ENCODE measurements around the gene AGAP3.

Gene AGAP3

DNA sequence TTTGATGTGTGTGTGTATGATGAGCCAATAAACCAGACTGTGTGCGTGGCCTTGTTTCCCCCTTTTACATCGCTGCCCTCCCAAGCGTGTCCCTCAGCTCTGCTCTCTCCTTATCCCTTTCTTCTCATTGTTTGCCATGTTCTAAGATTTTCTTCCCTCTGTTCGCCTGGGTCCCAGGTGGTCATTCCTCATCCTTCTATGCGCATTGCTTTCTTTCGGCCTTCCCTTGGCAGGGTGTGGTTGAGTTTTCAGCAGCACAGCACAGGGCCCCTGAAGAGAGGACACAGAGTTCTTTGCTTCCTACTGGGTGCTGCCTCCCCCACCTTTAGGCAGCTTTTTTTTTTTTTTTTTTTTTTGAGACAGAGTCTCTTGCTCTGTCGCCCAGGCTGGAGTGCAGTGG is 58.1 kb downstream of the AGAP3 start:
- no peak for TF ChIP-seq POLR2AphosphoS5 (IDR thresholded peaks at IDR 0.05; ENCODE audit: low read depth, low read length)
- no peak for TF ChIP-seq POLR2A (IDR thresholded peaks at IDR 0.05; ENCODE audit: low read depth, low read length)
- TF ChIP-seq TAF1 (IDR thresholded peaks at IDR 0.05; ENCODE audit: borderline replicate concordance, low read depth, low read length), result no peak
- no peak for FAIRE-seq
- no peak for DNase-seq (ENCODE audit: insufficient read length)

DNA sequence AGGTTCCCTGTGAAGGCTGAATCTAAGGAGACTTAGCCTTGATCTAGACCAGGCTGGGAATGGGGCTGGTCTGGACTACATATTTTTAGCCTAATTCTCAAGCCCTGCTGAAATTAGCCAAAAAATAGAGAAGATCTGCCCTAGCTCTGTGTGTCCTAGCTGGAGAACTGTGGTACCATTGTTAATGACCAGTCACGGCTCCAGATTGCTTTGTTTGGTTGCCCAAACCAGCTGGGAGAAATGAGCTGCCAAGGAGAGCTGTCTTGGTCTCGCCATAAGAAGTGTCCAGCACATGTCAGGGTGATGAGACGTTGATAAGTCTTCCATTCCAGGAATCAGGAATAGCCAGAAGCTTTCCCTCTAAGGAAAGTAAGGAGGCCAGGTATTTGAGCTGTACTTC is 60.5 kb downstream of the AGAP3 start:
- no peak for DNase-seq (ENCODE audit: insufficient read length)
- FAIRE-seq, result no peak
- TF ChIP-seq POLR2AphosphoS5 (IDR thresholded peaks at IDR 0.05; ENCODE audit: low read depth, low read length) (no peak), TAF1 (IDR thresholded peaks at IDR 0.05; ENCODE audit: borderline replicate concordance, low read depth, low read length) (no peak)

DNA sequence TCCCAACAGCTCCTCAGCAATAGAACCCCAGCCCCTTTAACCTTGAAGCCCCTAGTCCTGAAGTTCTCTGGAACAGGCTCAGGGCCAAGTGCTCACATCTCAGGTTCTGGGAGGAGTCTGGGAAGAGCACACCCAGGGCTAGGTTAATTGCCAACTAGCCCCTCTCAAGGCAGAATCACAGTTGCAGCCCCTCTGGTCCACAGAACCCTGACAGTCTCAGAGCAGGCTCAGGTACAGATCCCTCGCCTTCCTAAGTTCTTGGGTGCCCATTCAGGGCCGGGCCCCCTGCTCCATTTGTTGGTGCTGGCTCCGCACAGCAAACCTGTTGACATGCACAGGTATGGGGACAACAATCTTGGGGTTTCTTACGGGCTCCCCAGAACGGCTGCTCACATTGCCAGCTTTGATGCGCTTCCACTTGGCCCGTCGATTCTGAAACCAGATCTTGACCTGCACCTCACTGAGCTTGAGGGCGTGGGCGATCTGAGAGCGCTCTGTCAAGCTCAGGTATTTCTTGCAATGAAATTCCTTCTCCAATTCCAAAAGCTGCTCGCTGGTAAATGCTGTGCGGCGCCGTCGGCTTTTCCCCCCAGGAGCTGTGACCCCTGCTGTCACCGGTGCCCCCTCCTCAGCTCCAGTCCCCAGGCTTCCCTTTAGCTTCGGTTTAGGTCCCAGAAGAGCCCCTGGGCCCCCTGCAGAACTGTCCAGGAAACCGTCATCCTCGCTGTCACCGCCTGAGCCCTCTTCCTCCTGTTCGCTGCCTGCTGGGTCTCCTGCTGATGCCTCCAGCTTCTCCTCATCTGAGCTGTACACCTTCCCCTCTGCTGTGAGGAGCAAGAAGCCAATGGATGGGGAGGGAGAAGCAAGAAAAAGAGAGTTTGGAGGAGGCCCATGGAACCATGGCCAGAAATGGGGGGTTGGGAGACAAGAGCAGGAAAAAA is 62.3 kb downstream of the AGAP3 start:
- no peak for FAIRE-seq
- no peak for DNase-seq (ENCODE audit: insufficient read length)
- no peak for TF ChIP-seq TAF1 (IDR thresholded peaks at IDR 0.05; ENCODE audit: borderline replicate concordance, low read depth, low read length)
- TF ChIP-seq POLR2A (IDR thresholded peaks at IDR 0.05; ENCODE audit: low read depth, low read length), result no peak
- no peak for TF ChIP-seq POLR2AphosphoS5 (IDR thresholded peaks at IDR 0.05; ENCODE audit: low read depth, low read length)

DNA sequence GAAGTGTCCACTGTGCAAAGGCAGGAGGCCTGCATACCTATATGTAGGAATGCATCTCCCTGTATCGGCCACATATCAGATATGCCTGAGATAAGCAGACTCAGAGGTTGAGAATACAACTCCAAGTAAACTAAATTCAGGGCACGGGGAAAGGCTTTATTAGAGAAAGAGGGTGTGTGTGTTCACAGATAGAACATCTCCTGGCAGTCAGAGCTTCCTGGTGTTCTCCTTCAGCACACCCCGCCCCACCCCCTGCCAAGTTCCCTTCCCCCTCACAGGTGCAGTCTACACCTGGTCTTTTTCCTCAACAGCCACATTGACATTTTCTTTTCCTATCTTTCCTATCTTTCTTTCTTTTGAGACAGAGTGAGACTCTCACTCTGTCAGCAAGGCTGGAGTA is 64.1 kb downstream of the AGAP3 start:
- TF ChIP-seq TAF1 (IDR thresholded peaks at IDR 0.05; ENCODE audit: borderline replicate concordance, low read depth, low read length) (no peak), POLR2AphosphoS5 (IDR thresholded peaks at IDR 0.05; ENCODE audit: low read depth, low read length) (no peak), POLR2A (IDR thresholded peaks at IDR 0.05; ENCODE audit: low read depth, low read length) (no peak)
- FAIRE-seq (no peak), DNase-seq (ENCODE audit: insufficient read length) (no peak)

DNA sequence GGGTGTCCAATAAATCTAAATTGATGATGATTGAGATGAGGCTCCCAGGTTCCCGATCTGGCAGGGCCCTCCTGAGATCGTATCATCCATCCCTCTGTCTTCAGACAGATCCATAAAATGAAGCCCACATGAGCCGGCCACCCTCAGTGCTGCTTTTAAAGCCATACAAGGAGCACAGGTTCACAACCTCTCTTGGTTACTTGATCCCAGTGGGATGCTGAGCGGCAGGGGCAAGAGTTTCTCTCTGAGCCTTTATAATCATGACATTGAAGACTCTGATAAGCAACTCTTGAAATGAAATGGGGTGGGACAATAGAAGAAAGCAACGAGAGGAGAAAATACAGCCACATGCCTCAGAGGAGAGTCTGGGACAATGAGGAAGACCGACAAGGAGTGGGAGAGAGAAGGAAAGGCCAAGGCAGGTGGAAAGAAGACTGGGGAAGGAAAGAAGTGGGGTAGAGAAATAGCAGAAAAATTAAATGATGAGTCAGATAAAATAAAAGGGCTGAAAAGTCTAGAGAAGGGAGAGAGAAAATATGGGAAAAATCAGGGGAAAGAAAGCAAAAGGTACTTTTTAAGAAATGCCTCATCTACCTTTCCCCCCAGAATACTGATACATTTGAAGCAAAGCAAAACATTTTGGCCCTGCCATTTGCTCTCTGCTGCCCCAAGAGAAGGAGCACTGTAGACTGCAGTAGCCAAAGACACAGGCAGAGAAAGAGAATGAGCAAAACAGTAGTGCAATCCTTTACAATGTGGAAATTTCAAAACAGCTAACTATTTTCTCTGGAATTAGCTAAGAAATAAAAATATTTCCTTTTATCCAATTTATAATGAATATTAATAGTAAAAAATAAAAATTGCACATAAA is 66.6 kb downstream of the AGAP3 start:
- no peak for DNase-seq (ENCODE audit: insufficient read length)
- TF ChIP-seq POLR2AphosphoS5 (IDR thresholded peaks at IDR 0.05; ENCODE audit: low read depth, low read length) (no peak), TAF1 (IDR thresholded peaks at IDR 0.05; ENCODE audit: borderline replicate concordance, low read depth, low read length) (no peak), POLR2A (IDR thresholded peaks at IDR 0.05; ENCODE audit: low read depth, low read length) (no peak)
- no peak for FAIRE-seq

DNA sequence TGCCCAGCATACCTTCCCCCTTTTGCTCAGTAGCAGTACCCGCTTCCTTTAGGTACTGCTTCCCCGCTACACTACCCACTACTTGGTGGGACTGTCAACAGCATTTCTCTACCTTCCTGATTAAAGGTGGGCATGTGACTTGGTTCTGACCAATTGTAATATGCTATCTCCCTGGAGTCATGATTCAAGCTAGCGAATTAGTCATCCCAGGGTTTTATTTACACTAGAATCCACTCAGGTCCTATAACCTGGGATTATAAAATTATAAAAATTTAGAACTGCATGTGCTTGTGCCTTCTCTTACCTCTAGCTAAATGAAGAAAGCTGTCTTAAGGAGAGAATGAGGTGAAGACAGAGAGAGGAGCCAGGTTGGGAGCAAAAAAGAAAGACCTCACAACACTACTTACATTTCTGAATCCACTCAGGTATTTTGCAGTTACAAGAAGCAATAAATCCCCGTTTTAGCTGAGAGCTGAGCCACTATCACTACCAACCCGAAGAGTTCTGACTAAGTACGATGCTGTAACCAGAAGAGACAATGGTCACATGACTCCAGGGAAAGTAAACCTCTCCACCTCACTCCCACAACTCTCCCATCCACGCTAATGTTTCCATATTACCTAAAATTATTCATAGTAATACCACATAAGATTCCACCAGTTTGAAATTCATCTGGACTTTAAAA is 71.5 kb downstream of the AGAP3 start:
- no peak for FAIRE-seq
- TF ChIP-seq TAF1 (IDR thresholded peaks at IDR 0.05; ENCODE audit: borderline replicate concordance, low read depth, low read length) (no peak), POLR2A (IDR thresholded peaks at IDR 0.05; ENCODE audit: low read depth, low read length) (no peak), POLR2AphosphoS5 (IDR thresholded peaks at IDR 0.05; ENCODE audit: low read depth, low read length) (no peak)
- no peak for DNase-seq (ENCODE audit: insufficient read length)

DNA sequence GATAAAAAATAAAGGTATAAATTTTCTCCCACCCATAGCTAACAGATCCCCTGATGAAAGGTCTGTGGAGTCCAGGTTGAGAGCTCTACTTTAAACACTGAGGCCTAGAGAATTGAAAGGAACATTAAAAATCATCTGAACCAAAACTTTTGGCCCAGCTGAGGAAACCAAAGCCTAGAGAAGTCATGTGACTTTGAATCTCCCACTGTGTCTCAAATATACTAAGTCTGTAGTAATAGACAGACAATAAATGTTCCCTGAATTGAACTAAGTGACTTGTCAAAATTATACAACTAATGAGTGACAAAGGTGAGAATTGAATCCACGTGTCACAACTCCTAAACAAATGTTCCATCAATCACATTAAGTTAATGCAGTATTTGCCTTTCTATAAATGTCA is 75.5 kb downstream of the AGAP3 start:
- DNase-seq (ENCODE audit: insufficient read length) (no peak), FAIRE-seq (no peak)
- no peak for TF ChIP-seq POLR2AphosphoS5 (IDR thresholded peaks at IDR 0.05; ENCODE audit: low read depth, low read length)
- TF ChIP-seq POLR2A (IDR thresholded peaks at IDR 0.05; ENCODE audit: low read depth, low read length), result no peak
- no peak for TF ChIP-seq TAF1 (IDR thresholded peaks at IDR 0.05; ENCODE audit: borderline replicate concordance, low read depth, low read length)

DNA sequence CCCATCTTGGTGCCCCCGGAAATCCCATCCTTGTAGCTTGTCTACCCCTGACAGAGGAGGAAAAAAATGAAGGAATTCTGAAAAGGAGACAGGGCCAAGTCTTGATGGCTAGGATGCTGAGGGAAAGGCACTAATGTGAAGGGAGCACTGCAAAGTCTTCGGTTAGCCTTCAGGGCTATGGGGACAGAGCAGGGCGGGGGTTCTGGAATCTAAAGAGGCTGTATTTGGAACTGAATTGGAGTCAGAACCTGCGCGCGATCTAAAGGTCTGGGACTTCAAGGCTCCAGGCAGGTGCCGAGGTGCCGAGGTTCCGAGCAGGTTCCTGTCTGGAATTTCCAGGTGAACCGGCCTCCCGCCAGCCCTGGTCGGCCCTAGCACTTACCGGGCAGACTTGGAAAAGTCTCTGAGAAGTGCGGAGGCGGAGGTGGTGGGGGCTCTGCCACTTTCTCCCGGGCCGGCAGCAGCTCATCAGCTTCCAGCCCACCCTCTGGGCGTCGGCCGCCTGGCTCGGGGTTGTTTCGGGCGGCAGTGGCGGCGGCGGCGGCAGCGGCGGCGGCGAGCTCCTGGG is 80.4 kb downstream of the AGAP3 start:
- TF ChIP-seq POLR2AphosphoS5 (IDR thresholded peaks at IDR 0.05; ENCODE audit: low read depth, low read length) (no peak), POLR2A (IDR thresholded peaks at IDR 0.05; ENCODE audit: low read depth, low read length) (no peak), TAF1 (IDR thresholded peaks at IDR 0.05; ENCODE audit: borderline replicate concordance, low read depth, low read length) (no peak)
- DNase-seq (ENCODE audit: insufficient read length) (no peak), FAIRE-seq (no peak)

DNA sequence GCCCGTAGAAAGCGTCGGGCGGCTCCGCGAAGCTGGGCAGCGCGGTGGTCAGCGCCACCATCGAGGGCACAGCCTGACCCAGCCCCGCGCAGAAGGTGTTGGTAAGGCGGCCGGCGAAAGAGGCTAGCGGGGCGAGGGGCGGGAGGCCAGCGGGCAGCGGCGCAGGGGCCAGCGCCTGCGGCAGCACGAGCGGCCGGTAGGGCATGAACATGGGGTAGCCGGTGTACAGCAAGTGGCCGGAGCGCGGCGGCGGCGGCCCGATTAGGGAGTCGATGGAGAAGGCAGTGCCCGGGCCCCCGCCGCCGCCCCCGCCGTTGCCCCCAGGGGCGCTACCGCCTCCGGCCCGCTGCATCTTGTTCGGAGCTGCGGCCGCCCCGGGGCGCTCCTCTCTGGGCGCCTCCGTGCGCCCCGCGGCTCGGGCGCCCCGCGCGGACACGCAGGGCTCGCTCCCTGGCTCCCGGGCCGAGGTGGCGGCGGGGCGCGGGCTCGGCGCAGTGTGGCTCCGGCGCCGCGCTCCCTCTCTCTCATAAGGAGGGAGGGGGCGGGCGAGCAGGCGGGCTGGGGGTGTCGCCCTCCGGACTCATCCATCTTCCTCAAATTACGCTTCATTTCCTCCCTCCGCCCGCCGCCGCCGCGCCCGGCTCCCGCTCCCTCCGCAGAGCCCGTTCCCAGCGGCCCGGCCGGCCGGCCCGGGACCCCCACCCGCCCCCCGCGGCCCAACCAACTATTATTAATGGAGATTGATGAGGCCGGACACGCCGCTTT is 81.1 kb downstream of the AGAP3 start, which contains the start of gene GBX1:
Gene GBX1, minus strand, starts transcription at position 498 of the 765 bp plus-strand sequence. Its CDS starts 146 bp downstream, at position 352.
- FAIRE-seq (no peak), DNase-seq (ENCODE audit: insufficient read length) (no peak)
- TF ChIP-seq POLR2AphosphoS5 (IDR thresholded peaks at IDR 0.05; ENCODE audit: low read depth, low read length), result no peak
- TF ChIP-seq POLR2A (IDR thresholded peaks at IDR 0.05; ENCODE audit: low read depth, low read length), result no peak
- no peak for TF ChIP-seq TAF1 (IDR thresholded peaks at IDR 0.05; ENCODE audit: borderline replicate concordance, low read depth, low read length)

All from GM12892 (cell line).